Peyer's patch (tissue), 4 donors: ENCODE data around the gene MSH5. TPM values are rescaled to one million over a fixed set of nuclear protein-coding genes. Genes with fewer than 3 reads are reported as not detected.

Source experiments
- DNase-seq, 3 donors: peaks; one replicate each; pipeline ENCODE4 v3.0.0-alpha.2; 2017 to 2019
- H3K27ac ChIP-seq, 4 donors: fragments of 200-600 bp; sonication (generic); one replicate each; pipeline ENCODE4 v1.5.1; 2016 to 2019
- H3K27me3 ChIP-seq, 2 donors: fragments of 200-600 bp; sonication (generic); one replicate each; pipeline ENCODE4 v1.5.1; 2019
- H3K36me3 ChIP-seq, 3 donors: fragments of 200-600 bp; sonication (generic); one replicate each; pipeline ENCODE4 v1.5.1; 2016 to 2019
- H3K4me1 ChIP-seq, 4 donors: fragments of 200-600 bp; sonication (generic); one replicate each; pipeline ENCODE4 v1.5.1; 2016 to 2019
- H3K4me3 ChIP-seq, 4 donors: fragments of 200-600 bp; sonication (generic); 1 replicate in 3 of 4; 2 replicates in 1 of 4; pipeline ENCODE4 v1.5.1; 2016 to 2019; ENCODE audit warnings: mild to moderate bottlenecking in 1 of 4
- H3K9me3 ChIP-seq, 4 donors: fragments of 200-600 bp; sonication (generic); one replicate each; pipeline ENCODE4 v1.5.1; 2016 to 2019; ENCODE audit warnings: mild to moderate bottlenecking in 1 of 4
- POLR2A ChIP-seq, 2 donors: fragments of 450-650 bp; IDR thresholded peaks; one replicate each; pipeline ENCODE4 v1.5.1; 2017; ENCODE audit warnings: antibody characterized with exemption in 2 of 2, mild to moderate bottlenecking in 2 of 2, moderate library complexity in 2 of 2
- total RNA-seq, 4 donors: library from RNA; depleted of rRNA; stranded (reverse); fragments of >200 nt; gene quantifications; one replicate each; pipeline ENCODE4 v1.1.0, GENCODE V29; 2016
- TF ChIP-seq, protein P1 (sequence below), 6 experiments: fragments of 450-650 bp in 4 of 6; fragments of 200-600 bp in 2 of 6; sonication (generic) in 1 of 6; IDR thresholded peaks; one replicate each; pipeline ENCODE4 v1.5.1; 2017 to 2019; ENCODE audit warnings: antibody characterized with exemption in 6 of 6, mild to moderate bottlenecking in 3 of 6, moderate library complexity in 1 of 6

Gene MSH5
- total RNA-seq, 4 donors from 2014 or later = 21.4 to 72.6 (median 46.1) TPM

GRCh38 chr6:31770860-31771259, 31.1 kb downstream of the MSH5 start:
- no peak overlapping the region for H3K27ac ChIP-seq
- peaks cover 0 to 25% (median 1%) of the 10 kb centered on the region in 4 donors for H3K4me1 ChIP-seq
- H3K9me3 ChIP-seq = no peaks in the 10 kb centered on the region
- no peak for DNase-seq
- no peaks in the 10 kb centered on the region for H3K36me3 ChIP-seq
- H3K27me3 ChIP-seq = no peaks in the 10 kb centered on the region
- no peak overlapping the region for H3K4me3 ChIP-seq
- TF ChIP-seq, protein P1, sequence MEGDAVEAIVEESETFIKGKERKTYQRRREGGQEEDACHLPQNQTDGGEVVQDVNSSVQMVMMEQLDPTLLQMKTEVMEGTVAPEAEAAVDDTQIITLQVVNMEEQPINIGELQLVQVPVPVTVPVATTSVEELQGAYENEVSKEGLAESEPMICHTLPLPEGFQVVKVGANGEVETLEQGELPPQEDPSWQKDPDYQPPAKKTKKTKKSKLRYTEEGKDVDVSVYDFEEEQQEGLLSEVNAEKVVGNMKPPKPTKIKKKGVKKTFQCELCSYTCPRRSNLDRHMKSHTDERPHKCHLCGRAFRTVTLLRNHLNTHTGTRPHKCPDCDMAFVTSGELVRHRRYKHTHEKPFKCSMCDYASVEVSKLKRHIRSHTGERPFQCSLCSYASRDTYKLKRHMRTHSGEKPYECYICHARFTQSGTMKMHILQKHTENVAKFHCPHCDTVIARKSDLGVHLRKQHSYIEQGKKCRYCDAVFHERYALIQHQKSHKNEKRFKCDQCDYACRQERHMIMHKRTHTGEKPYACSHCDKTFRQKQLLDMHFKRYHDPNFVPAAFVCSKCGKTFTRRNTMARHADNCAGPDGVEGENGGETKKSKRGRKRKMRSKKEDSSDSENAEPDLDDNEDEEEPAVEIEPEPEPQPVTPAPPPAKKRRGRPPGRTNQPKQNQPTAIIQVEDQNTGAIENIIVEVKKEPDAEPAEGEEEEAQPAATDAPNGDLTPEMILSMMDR (IDR thresholded peaks at IDR 0.05) = no peak
- no peak for TF ChIP-seq POLR2A (IDR thresholded peaks at IDR 0.05)

- no peak overlapping the region for H3K4me3 ChIP-seq
- no peaks in the 10 kb centered on the region for H3K36me3 ChIP-seq
- no peak overlapping the region for H3K27ac ChIP-seq
- TF ChIP-seq, protein P1 (IDR thresholded peaks at IDR 0.05) = no peak
- TF ChIP-seq POLR2A (IDR thresholded peaks at IDR 0.05) = no peak
- H3K9me3 ChIP-seq = no peaks in the 10 kb centered on the region
- H3K27me3 ChIP-seq = no peaks in the 10 kb centered on the region
- H3K4me1 ChIP-seq = peaks cover 0 to 37% (median 4%) of the 10 kb centered on the region in 4 donors
- DNase-seq = no peak
Observed at GRCh38 chr6:31771992-31772358, 32.2 kb downstream of the MSH5 start.

GRCh38 chr6:31775184-31775583, 35.4 kb downstream of the MSH5 start:
- peaks cover 0 to 23% (median 0%) of the 10 kb centered on the region in 3 donors for H3K36me3 ChIP-seq
- no peaks in the 10 kb centered on the region for H3K27me3 ChIP-seq
- peak in 2 of 3 donors; percentile 74 to 82 for DNase-seq
- no peaks in the 10 kb centered on the region for H3K9me3 ChIP-seq
- H3K27ac ChIP-seq = peak overlapping the region in 2 of 4 donors; percentile 57 to 76
- peak in 1 of 2 donors; percentile 30 for TF ChIP-seq POLR2A (IDR thresholded peaks at IDR 0.05)
- TF ChIP-seq, protein P1 (IDR thresholded peaks at IDR 0.05) = peak in 3 of 6 experiments; percentile 49 to 57 (median 56)
- H3K4me1 ChIP-seq = peaks cover 0 to 33% (median 8%) of the 10 kb centered on the region in 4 donors
- no peak overlapping the region for H3K4me3 ChIP-seq

DNA sequence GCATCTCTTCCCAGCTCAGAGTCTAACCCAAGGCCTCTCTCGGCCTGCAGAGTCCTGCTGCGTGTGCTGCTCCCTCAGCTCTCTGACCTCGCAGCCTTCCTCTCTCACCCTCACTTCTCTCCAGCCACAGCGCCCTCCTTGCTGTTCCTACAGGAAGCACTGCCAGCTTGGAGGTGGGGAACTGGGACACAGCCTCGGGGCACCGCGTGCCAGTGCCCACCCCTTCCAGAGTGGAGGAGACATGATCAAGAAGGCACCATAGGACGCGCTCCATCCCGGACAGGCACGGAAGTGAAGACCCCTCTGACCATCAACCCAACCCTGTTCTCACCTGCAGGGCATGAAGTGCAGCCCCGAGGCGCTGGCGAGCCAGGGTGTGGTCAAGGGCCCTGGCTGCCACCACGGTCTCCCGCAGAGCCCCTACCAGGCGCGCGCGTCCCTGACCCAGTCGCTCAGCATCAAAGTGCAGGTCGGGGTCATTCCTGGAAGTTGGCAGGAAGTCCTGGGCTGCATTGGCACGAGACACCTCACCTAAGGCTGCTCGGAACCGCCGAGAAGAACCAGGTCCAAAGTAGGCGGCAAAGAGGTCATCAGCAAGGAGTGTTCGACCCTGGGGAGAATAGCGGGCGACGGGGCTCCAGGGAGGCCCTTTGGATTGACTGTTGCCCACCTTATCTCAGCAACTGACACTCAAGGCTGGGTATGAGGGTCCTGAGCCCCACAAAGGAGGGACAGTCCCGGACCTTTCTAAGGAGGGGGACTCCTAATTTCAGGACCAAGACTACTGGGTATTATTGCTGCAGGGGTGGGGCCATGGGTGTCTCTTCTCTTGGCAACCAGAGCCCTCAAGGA, 36.1 kb downstream of the MSH5 start:
- Histone ChIP-seq H3K27ac (peak overlapping the region in 2 of 4 donors; percentile 57 to 76), H3K4me1 (peaks cover 0 to 31% (median 8%) of the 10 kb centered on the region in 4 donors), H3K36me3 (peaks cover 0 to 29% (median 0%) of the 10 kb centered on the region in 3 donors), H3K9me3 (no peaks in the 10 kb centered on the region), H3K27me3 (no peaks in the 10 kb centered on the region), H3K4me3 (peak overlapping the region in 1 of 4 donors; percentile 36)
- no peak for DNase-seq
- TF ChIP-seq, protein P1 (IDR thresholded peaks at IDR 0.05) = no peak
- TF ChIP-seq POLR2A (IDR thresholded peaks at IDR 0.05) = no peak

GRCh38 chr6:31776485-31776988, 36.7 kb downstream of the MSH5 start:
- no peak for DNase-seq
- Histone ChIP-seq H3K4me3 (peak overlapping the region in 2 of 4 donors; percentile 26 to 36), H3K4me1 (peaks cover 0 to 31% (median 8%) of the 10 kb centered on the region in 4 donors), H3K27me3 (no peaks in the 10 kb centered on the region), H3K9me3 (no peaks in the 10 kb centered on the region), H3K27ac (peak overlapping the region; percentile 45 to 76 (median 56)), H3K36me3 (peaks cover 0 to 36% (median 0%) of the 10 kb centered on the region in 3 donors)
- no peak for TF ChIP-seq POLR2A (IDR thresholded peaks at IDR 0.05)
- TF ChIP-seq, protein P1 (IDR thresholded peaks at IDR 0.05) = no peak
